ENCODE results near the gene ROM1.

Gene ROM1

GRCh38 chr11:62621567-62622470, 8.8 kb downstream of the ROM1 start, which contains the start of gene B3GAT3:
B3GAT3 (minus strand) TSS chr11:62621986; CDS start chr11:62621947, 39 bp downstream.
- no peak for TF ChIP-seq CTCF (IDR thresholded peaks at IDR 0.05)
- peak within 1 kb of the TSS; percentile 96 for H3K4me3 Mint-ChIP-seq
- H3K9me3 Mint-ChIP-seq: no peaks in the 10 kb centered on the region
- H3K36me3 Mint-ChIP-seq (ENCODE audit: low read depth): peaks cover 25% of the 10 kb centered on the region
- H3K27me3 Mint-ChIP-seq (ENCODE audit: low read depth, poor library complexity): peaks cover 6% of the 10 kb centered on the region
- peaks cover 27% of the 10 kb centered on the region for H3K4me1 Mint-ChIP-seq
- peak within 1 kb of the TSS; percentile 99 for H3K27ac Mint-ChIP-seq
- peak; percentile 98 for DNase-seq

GRCh38 chr11:62622476-62623089, 9.5 kb downstream of the ROM1 start:
- H3K4me3 Mint-ChIP-seq: peak overlapping the region; percentile 68
- H3K27me3 Mint-ChIP-seq (ENCODE audit: low read depth, poor library complexity): peaks cover 6% of the 10 kb centered on the region
- H3K27ac Mint-ChIP-seq: peak overlapping the region; percentile 91
- H3K9me3 Mint-ChIP-seq: no peaks in the 10 kb centered on the region
- H3K36me3 Mint-ChIP-seq (ENCODE audit: low read depth): peaks cover 32% of the 10 kb centered on the region
- no peak for TF ChIP-seq CTCF (IDR thresholded peaks at IDR 0.05)
- DNase-seq: no peak
- H3K4me1 Mint-ChIP-seq: peaks cover 27% of the 10 kb centered on the region

GRCh38 chr11:62627713-62628112, 14.7 kb downstream of the ROM1 start:
- Mint-ChIP-seq H3K27me3 (ENCODE audit: low read depth, poor library complexity) (peaks cover 7% of the 10 kb centered on the region), H3K27ac (no peak overlapping the region), H3K4me1 (no peaks in the 10 kb centered on the region), H3K36me3 (ENCODE audit: low read depth) (peaks cover 72% of the 10 kb centered on the region), H3K9me3 (no peaks in the 10 kb centered on the region), H3K4me3 (no peak overlapping the region)
- TF ChIP-seq CTCF (IDR thresholded peaks at IDR 0.05): no peak
- no peak for DNase-seq

- TF ChIP-seq CTCF (IDR thresholded peaks at IDR 0.05): no peak
- Mint-ChIP-seq H3K9me3 (no peaks in the 10 kb centered on the region), H3K27ac (peak overlapping the region; percentile 55), H3K4me1 (no peaks in the 10 kb centered on the region), H3K36me3 (ENCODE audit: low read depth) (peaks cover 81% of the 10 kb centered on the region), H3K27me3 (ENCODE audit: low read depth, poor library complexity) (peaks cover 4% of the 10 kb centered on the region), H3K4me3 (no peak overlapping the region)
- DNase-seq: no peak
Measured at GRCh38 chr11:62632492-62632891, 19.4 kb downstream of the ROM1 start.

GRCh38 chr11:62644220-62644619, 31.2 kb downstream of the ROM1 start:
- TF ChIP-seq CTCF (IDR thresholded peaks at IDR 0.05): no peak
- peak overlapping the region; percentile 39 for H3K27ac Mint-ChIP-seq
- peaks cover 35% of the 10 kb centered on the region for H3K4me1 Mint-ChIP-seq
- peaks cover 6% of the 10 kb centered on the region for H3K27me3 Mint-ChIP-seq (ENCODE audit: low read depth, poor library complexity)
- H3K9me3 Mint-ChIP-seq: no peaks in the 10 kb centered on the region
- peaks cover 32% of the 10 kb centered on the region for H3K36me3 Mint-ChIP-seq (ENCODE audit: low read depth)
- DNase-seq: no peak
- peak overlapping the region; percentile 68 for H3K4me3 Mint-ChIP-seq

Data from nephron progenitor cell (in vitro differentiated cells).